ENCODE measurements around the gene DCUN1D1. TPM values are rescaled to one million over a fixed set of nuclear protein-coding genes. Genes with fewer than 3 reads are reported as not detected.

The DCUN1D1 gene
- total and polyA plus RNA-seq, 2 of the 8 experiments (the other 6 are each of a cell fraction or from before 2014, with no cell fraction given) = 6.8 to 70.3 TPM

DNA sequence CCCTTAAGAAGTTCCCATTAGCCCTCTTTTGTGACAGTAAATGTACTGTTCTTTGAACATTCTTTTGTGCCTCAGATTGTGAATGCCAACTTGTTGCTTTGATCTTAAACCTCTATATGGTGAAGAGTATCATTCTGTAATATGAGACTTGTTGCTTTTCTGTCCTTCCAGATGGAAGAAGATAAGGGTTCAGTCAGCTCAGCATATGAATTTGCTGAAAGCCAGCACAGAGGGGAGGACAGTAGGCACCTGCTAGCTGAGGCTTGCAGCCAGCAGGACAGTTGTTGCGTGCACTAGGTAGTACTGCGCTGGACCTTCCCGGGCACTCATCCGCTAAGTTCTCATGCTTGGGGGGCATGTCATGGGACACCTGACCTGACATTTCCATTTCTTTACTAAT is 74.7 kb downstream of the DCUN1D1 start:
- Histone ChIP-seq H2BK120ac (replicated peaks; ENCODE audit: low read depth, low read length) (no peak overlapping the region), H3K23me2 (ENCODE audit: low read depth, low read length) (no peaks in the 10 kb centered on the region), H3K18ac (ENCODE audit: extremely low read depth, low read length) (no peak overlapping the region), H3K36me3 (ENCODE audit: control insufficient read depth in 2 of 4, insufficient read depth in 4 of 4, low read length in 3 of 4) (no peaks in the 10 kb centered on the region), H2AK5ac (ENCODE audit: low read depth, low read length) (no peak overlapping the region), H4K8ac (ENCODE audit: extremely low read depth, insufficient read depth, low read length) (no peak overlapping the region; the same call in 1 of the 2 replicates), H4K5ac (ENCODE audit: insufficient read length, low read depth, low read length) (no peak overlapping the region), H3K27ac (ENCODE audit: low read depth, low read length) (no peak overlapping the region), H4K20me1 (replicated peaks in 1 of 2; ENCODE audit: control insufficient read depth in 1 of 2, insufficient read depth in 2 of 2, low read length in 2 of 2) (no peaks in the 10 kb centered on the region), H3K79me2 (ENCODE audit: control insufficient read depth in 1 of 2, insufficient read depth in 2 of 2, low read length in 2 of 2) (no peaks in the 10 kb centered on the region), H3K4ac (replicated peaks; ENCODE audit: insufficient read length, low read depth, low read length) (no peak overlapping the region), H3K79me1 (ENCODE audit: low read depth, low read length) (no peaks in the 10 kb centered on the region), H3K23ac (ENCODE audit: insufficient read length) (no peak overlapping the region), H2BK12ac (ENCODE audit: low read depth, low read length) (no peak overlapping the region), H3K4me3 (ENCODE audit: extremely low read depth in 1 of 4, insufficient read depth in 2 of 4, low read depth in 3 of 4, low read length in 4 of 4) (no peak overlapping the region), H3K4me2 (ENCODE audit: insufficient read depth in 1 of 2, low read depth in 2 of 2, low read length in 2 of 2) (no peak overlapping the region), H2AFZ (ENCODE audit: low read length) (no peak overlapping the region), H2BK20ac (ENCODE audit: low read length) (no peak overlapping the region), H2BK15ac (ENCODE audit: low read length) (no peak overlapping the region), H4K91ac (replicated peaks; ENCODE audit: insufficient read length, low read length) (no peak overlapping the region), H3K27me3 (replicated peaks in 1 of 4; ENCODE audit: control insufficient read depth in 3 of 4, extremely low read depth in 1 of 4, insufficient read depth in 3 of 4, low read length in 3 of 4) (no peaks in the 10 kb centered on the region), H2BK5ac (ENCODE audit: low read depth, low read length) (no peak overlapping the region), H3K9me3 (ENCODE audit: insufficient read depth in 2 of 2, low read depth in 1 of 2, low read length in 1 of 2) (no peaks in the 10 kb centered on the region), H3K9ac (replicated peaks in 1 of 4; ENCODE audit: extremely low read depth in 1 of 4, low read depth in 3 of 4, low read length in 3 of 4) (no peak overlapping the region), H3K56ac (replicated peaks; ENCODE audit: insufficient read length, low read depth, low read length) (no peak overlapping the region), H3K4me1 (replicated peaks in 1 of 4; ENCODE audit: control insufficient read depth in 3 of 4, insufficient read depth in 4 of 4, low read length in 3 of 4) (peaks cover 0 to 3% (median 0%) of the 10 kb centered on the region in 4 experiments; a peak in 1 of 7 replicates), H3K14ac (ENCODE audit: insufficient read length) (no peak overlapping the region)
- TF ChIP-seq, protein P1, sequence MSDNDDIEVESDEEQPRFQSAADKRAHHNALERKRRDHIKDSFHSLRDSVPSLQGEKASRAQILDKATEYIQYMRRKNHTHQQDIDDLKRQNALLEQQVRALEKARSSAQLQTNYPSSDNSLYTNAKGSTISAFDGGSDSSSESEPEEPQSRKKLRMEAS (IDR thresholded peaks at IDR 0.05) = no peak
- TF ChIP-seq BCL11A (IDR thresholded peaks at IDR 0.05; ENCODE audit: low read depth in 2 of 2, low read length in 2 of 2) = no peak
- no peak for FAIRE-seq
- ChIA-PET POLR2A (ENCODE audit: partially characterized antibody) (no interaction called here), CTCF (ENCODE audit: partially characterized antibody) (interaction anchor here (1.1 to 5.5 kb wide), 3 partner anchors 10 to 189 kb away, joined by 3 to 27 read pairs (median 5); no protein-coding TSS in a partner anchor)
- DNase-seq (ENCODE audit: low read depth in 1 of 2, low spot score in 2 of 2) = no peak
- WGBS, 2 experiments (ENCODE audit: extremely low coverage in 1 of 2, insufficient coverage in 1 of 2, insufficient read length in 1 of 2, insufficient replicate concordance in 2 of 2, low coverage in 1 of 2, low lambda C conversion rate in 2 of 2, missing lambda C conversion rate in 1 of 2) = 98% methylated on average over 4 of the region's 4 CpGs; no CpG with 5 or more reads in 1 of the 2 experiments
